Activated CD4-positive, alpha-beta T cell treated with anti-CD3 and anti-CD28 coated beads, Interleukin-10, Interleukin-2, amounts not matched to agents 100 ng/mL and 50 ng/mL, durations not matched to agents 16 hours and 8 hours (primary cell): ENCODE data around the gene ADGRE3.
A peak's percentile ranks its signal among the peaks of the same experiment; 100 is the strongest.
"Not testable (repeated sequence)": the region's sequence is repeated elsewhere in the genome, so short reads cannot be mapped to it uniquely, and the experiment has no call there.

Source experiments
- DNase-seq: peaks from one replicate; pipeline ENCODE4 v3.0.0-alpha.2; 2020

The ADGRE3 gene

DNA sequence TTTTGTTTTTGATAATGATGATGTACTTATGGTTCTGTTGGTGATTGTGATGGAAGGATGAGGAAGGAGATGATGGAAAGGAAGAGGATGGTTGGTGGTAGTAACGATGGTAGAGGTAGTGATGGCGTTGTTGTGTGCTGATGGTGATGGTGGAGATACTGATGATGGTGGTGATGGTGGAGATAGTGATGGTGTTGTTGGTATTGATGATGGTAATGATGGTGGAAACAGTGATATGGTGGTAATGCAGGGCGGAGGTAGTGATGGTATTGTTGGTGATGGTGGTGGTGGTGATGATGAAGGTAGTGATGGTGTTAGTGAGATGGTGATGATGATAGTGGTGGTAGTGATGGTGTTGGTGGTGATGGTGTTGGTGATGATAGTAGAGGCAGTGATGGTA lies 79.1 kb downstream of the ADGRE3 start:
- no peak for DNase-seq

DNA sequence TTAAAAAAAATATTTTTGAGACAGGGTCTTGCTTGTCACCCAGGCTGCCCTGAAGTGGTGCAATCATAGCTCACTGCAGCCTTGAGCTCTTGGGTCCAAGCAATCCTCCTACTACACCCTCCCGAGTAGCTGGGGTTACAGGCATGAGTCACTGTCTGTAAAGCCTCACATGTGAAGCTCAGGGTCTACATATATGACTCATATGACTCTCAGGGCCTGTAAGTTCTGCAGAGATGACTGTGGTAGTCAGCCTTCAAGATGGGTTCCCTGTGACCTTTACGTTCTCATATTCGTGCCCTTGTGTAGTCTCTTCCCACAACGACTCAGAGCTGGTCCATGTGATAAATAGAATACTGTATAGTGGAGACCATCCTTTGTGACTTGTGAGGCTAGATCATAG lies 85.2 kb downstream of the ADGRE3 start:
- peak; percentile 72 for DNase-seq

DNA sequence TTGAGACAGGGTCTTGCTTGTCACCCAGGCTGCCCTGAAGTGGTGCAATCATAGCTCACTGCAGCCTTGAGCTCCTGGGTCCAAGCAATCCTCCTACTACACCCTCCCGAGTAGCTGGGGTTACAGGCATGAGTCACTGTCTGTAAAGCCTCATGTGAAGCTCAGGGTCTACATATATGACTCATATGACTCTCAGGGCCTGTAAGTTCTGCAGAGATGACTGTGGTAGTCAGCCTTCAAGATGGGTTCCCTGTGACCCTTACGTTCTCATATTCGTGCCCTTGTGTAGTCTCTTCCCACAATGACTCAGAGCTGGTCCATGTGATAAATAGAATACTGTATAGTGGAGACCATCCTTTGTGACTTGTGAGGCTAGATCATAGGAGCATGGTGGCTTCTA lies 89.5 kb downstream of the ADGRE3 start:
- DNase-seq: peak; percentile 94

DNA sequence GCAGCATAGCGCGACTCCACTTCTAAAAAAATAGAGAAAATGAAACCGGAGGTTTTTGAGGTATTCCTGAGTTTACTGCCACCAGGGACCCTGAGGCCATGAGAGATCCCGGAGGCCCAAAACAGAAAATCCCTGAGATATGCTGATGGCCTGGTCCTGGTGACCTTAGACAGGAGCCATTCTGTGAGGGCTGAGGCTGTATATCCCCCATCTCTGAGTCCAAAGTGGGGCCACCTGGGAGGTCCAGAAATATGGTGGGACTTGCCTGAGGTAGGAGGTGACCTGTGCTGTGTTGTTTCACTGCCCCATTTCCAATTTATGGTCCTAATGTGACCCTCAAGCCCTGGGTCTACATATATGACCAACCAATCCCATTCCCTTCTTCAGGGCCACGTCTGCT lies 90.3 kb downstream of the ADGRE3 start:
- DNase-seq: not testable (repeated sequence)

DNA sequence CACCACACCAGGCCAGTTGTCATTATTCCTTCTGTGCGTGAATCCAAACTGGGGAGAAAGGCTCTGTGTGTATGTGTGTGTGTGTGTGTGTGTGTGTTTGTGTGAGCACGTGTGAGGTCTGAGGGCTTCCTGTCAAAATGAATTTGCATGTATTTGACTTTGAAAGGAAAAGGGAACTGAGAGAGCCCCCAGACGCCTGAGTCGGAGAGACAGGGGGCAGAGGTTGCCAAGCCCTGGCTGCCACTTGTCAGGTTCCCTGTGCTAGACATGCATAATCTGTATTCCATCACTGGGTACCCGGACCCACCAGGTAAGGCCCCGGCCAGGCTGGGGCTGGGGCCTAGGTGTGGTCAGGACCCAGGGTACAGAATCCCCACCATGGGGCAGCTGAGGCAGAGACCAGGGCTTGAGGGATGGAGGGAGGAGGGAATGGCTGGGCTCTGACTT lies 91.7 kb downstream of the ADGRE3 start, which contains the start of gene CLEC17A:
Gene CLEC17A, plus strand, starts transcription at position 191 of the 447 bp plus-strand sequence. Its CDS starts 77 bp downstream, at position 268.
- DNase-seq: no peak

DNA sequence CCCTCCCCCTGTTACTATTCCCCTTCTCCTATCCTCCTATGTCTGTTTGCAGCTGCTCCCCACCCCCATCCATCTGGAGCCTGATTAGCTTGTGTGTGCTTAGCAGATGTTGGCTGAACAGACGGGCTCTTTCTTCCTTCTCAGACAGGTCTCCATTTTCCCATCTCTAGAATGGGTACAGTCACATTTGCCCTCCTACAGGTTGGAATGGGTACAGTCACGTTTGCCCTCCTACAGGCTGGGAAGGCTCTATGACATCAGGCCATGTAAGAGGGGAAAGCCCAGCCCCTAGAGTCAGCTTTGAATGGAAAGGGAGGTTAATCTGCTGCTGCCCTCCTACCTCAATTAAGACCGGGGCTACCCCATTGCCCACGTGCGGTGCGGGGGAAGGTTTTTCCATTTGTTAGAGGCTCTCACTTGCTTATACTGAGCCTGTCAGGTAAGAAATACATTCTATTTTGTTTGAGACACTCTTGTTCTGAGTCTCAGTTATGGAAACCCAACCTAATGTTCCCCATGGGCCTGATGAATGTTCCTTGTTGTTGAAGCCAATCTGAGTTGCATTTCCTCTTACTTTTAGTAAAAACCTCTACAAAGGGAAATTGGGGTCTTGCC lies 93.9 kb downstream of the ADGRE3 start:
- DNase-seq: peak; percentile 45

DNA sequence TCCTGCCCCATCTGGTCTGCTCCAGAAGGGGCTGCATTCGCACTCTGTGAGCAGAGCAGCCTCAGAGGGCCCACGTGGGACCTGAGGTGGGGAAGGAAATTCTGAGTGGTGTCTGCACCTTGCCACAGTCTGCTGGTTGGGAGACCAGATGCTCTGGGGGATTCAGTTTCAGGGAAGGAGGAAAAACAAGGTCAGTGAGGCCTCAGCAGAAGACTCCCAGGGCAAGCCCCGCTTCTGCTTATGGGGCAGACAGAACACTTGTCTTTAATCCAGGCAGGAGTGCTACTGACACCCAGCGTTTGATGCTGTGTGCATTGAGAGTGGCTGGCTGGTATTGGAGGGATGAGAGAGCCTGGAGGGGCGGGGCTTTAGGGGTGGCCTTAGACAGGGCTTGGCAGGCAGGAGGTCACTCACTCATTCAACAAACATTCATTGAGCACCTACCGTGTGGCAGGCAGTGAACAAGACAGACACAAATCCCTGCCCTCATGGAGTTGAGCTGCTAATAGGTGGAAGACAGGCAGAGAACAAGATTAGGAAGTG lies 96.7 kb downstream of the ADGRE3 start:
- DNase-seq: no peak

DNA sequence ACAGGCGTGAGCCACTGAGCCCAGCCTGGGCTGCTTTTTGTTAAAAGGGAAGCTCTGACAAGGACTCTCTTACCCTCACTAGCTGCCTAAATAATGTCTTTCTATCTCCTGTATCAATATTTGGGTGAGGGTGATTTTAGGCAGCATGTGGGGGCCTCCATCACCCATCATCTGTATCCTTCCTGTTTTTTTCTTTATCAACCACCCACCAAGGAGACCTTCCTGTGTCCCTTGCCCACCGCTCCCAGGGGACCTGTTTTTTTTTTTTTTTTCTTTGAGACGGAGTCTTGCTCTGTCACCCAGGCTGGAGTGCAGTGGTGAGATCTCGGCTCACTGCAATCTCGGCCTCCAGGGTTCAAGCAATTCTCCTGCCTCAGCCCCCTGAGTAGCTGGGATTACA lies 97.4 kb downstream of the ADGRE3 start:
- no peak for DNase-seq

DNA sequence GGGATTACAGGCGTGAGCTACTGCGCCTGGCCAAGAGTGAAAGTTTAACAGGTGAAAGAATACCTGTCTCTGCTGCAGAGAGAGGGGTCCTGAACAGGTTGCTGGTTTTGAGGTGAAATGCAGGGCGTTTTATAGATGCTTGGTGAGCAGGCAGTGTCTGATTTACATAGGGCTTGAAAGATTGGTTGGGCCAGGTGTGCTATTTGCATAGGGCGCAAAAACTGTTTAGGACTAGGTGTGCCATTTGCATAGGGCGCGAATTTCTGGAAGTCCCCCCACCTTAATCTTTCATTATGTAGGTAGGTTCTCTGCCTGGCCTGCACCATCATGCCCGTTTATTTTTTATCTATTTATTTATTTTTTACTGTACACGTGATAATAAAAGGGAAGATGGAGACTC lies 98.3 kb downstream of the ADGRE3 start:
- DNase-seq: no peak

DNA sequence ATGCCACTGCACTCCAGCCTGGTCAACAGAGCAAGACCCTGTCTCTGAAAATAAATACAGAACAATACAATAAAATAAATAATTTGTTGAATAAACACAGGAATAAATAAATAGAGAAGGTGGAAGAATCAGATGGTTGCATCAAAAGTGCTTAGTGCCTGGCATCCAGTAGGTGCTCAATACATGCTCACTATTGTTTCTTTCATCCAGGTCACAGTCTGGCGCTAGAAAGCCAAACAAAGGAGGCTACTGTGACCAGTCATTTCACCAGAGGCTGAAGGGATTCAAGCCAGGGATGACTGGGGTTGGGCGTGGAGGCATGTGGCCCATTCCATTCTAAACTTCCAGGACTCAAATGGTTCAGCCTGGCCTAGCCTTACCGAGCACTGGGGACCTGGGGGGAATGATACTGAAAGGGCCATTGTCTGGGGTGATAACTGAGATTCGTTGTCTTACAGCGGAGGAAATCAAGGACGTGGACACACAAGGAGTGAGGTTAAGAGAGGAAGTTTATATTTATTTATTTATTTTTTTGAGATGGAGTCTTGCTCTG lies 99.1 kb downstream of the ADGRE3 start:
- no peak for DNase-seq

DNA sequence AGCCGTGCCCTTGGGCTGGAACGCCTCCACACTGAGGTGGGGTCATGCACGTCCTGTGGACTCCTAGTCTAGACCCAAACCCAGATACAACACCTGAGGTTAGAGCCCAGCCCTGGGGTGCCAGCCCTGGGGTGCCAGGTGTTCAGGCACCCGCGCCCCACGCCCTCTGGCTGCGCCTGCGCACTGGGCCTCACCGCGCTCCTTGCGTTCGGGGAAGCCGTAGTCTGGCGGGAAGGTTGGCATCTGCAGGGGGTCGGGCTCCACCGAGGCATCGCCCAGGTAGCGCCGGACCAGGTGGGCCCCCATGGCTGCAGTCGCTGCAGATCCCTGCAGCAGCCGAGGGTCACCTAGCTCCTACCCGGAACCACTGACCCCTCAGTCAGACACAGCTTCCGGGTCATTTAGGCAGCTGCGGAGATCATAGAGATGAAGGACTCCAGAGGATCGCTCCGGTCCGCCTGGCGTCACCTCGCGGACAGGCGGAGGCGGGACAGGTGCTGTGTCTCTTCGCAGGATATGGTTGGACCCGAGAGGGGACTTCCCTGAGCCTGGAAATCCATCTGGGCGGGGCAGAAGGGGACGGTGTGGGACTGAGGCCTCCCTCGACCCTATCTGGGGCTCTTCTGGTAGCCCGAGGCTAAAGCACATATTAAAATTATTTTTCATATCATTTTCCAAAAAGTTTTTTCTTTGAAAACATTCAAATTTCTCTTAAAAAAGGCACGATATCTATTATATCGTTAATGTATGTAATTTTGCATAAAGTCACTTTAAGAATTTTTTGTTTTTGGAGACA lies 102.8 kb downstream of the ADGRE3 start, which contains the start of gene NDUFB7:
Gene NDUFB7, minus strand, starts transcription at position 372 of the 796 bp plus-strand sequence. Its CDS starts 66 bp downstream, at position 306.
- peak; percentile 97 for DNase-seq

DNA sequence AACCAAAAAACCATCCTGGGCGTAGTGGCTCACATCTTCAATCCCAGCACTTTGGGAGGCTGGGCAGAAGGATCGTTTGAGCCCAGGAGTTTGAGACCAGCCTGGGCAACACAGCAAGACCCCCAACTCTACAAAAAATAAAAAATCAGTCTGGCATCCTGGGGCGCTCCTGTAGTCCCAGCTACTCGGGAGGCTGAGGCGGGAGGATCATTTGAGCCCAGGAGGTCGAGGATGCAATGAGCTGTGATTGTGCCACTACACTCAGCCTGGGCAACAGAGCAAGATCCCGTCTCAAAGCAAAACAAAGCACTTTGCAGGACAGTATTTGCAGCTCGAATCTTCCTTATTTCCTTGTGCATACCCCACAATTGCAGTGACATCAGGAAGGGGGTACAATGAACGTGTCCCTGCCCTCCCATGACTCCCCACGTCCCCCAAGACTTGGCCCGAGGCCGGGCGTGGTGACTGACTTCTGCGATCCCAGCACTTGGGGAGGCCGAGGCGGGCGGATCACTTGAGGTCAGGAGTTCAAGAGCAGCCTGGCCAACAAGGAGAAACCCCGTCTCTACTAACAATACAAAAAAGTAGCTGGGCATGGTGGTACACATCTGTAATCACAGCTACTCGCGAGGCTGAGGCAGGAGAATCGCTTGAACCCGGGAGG lies 103.6 kb downstream of the ADGRE3 start:
- DNase-seq: no peak
